Neuronal stem cell (in vitro differentiated cells): ENCODE results near the gene TBRG4.
A peak's percentile ranks its signal among the peaks of the same experiment; 100 is the strongest.

Experiments
- DNase-seq: peaks from one replicate; pipeline ENCODE4 v3.0.0-alpha.2; 2013; ENCODE audit warnings: low spot score
- H2AFZ ChIP-seq: one replicate; pipeline ENCODE4 v1.6.1; 2013; ENCODE audit warnings: mild to moderate bottlenecking, low read length, inconsistent platforms
- H2AK5ac ChIP-seq: 2 replicates; pipeline ENCODE4 v1.6.1; 2013; ENCODE audit warnings: low read depth, mild to moderate bottlenecking, inconsistent platforms, low read length, moderate library complexity, mixed read lengths
- H2BK120ac ChIP-seq: 2 replicates; pipeline ENCODE4 v1.6.1; 2013; ENCODE audit warnings: low read depth, mild to moderate bottlenecking, inconsistent platforms, low read length, moderate library complexity, mixed read lengths
- H2BK12ac ChIP-seq: one replicate; pipeline ENCODE4 v1.6.1; 2013; ENCODE audit warnings: low read length, inconsistent platforms
- H2BK15ac ChIP-seq: 2 replicates; pipeline ENCODE4 v1.6.1; 2013; ENCODE audit warnings: mild to moderate bottlenecking, low read length, inconsistent platforms, mixed read lengths
- H2BK5ac ChIP-seq: one replicate; pipeline ENCODE4 v1.6.1; 2013; ENCODE audit warnings: inconsistent platforms, mild to moderate bottlenecking, low read length, moderate library complexity
- H3K14ac ChIP-seq: one replicate; pipeline ENCODE4 v1.6.1; 2013; ENCODE audit warnings: low read length, inconsistent platforms
- H3K18ac ChIP-seq: 2 replicates; pipeline ENCODE4 v1.6.1; 2013; ENCODE audit warnings: low read length, inconsistent platforms
- H3K23ac ChIP-seq: 2 replicates; pipeline ENCODE4 v1.6.1; 2013; ENCODE audit warnings: low read depth, mild to moderate bottlenecking, mixed read lengths, low read length, inconsistent platforms; ENCODE audit not compliant: poor library complexity
- H3K27ac ChIP-seq: replicated peaks from 3 replicates; pipeline ENCODE4 v1.5.1; 2013; ENCODE audit warnings: low read length, inconsistent platforms
- H3K27me3 ChIP-seq, 3 experiments: 2 replicates each; pipeline ENCODE4 v1.6.1; 2013; ENCODE audit warnings: low read length in 3 of 3, mild to moderate bottlenecking in 2 of 3, inconsistent platforms in 1 of 3, low read depth in 1 of 3, mixed read lengths in 1 of 3, moderate library complexity in 1 of 3; ENCODE audit not compliant: control insufficient read depth in 3 of 3, insufficient read depth in 3 of 3
- H3K36me3 ChIP-seq, 2 donors: replicated peaks in 1 of 2; 2 replicates each; pipeline ENCODE4 v1.6.1; 2013; ENCODE audit warnings: low read length in 2 of 2; ENCODE audit not compliant: control insufficient read depth in 2 of 2, insufficient read depth in 2 of 2
- H3K4ac ChIP-seq: 2 replicates; pipeline ENCODE4 v1.6.1; 2013; ENCODE audit warnings: inconsistent platforms, mild to moderate bottlenecking, low read length, moderate library complexity
- H3K4me1 ChIP-seq, 2 donors: 1 replicate in 1 of 2; 2 replicates in 1 of 2; pipeline ENCODE4 v1.6.1; 2013; ENCODE audit warnings: low read length in 2 of 2, low read depth in 1 of 2; ENCODE audit not compliant: control insufficient read depth in 2 of 2, insufficient read depth in 1 of 2
- H3K4me2 ChIP-seq: one replicate; pipeline ENCODE4 v1.6.1; 2013; ENCODE audit warnings: mild to moderate bottlenecking, low read length, inconsistent platforms; ENCODE audit not compliant: insufficient read depth, poor library complexity, severe bottlenecking
- H3K4me3 ChIP-seq, 2 donors: 2 replicates each; pipeline ENCODE4 v1.5.1; 2013; ENCODE audit warnings: low read length in 2 of 2, mild to moderate bottlenecking in 2 of 2, inconsistent platforms in 1 of 2, moderate library complexity in 1 of 2
- H3K79me1 ChIP-seq: one replicate; pipeline ENCODE4 v1.6.1; 2013; ENCODE audit warnings: low read depth, mild to moderate bottlenecking, inconsistent platforms, low read length, moderate library complexity
- H3K9ac ChIP-seq: one replicate; pipeline ENCODE4 v1.6.1; 2013; ENCODE audit warnings: mild to moderate bottlenecking, low read depth, low read length, inconsistent platforms; ENCODE audit not compliant: poor library complexity
- H3K9me3 ChIP-seq, 2 donors: replicated peaks in 1 of 2; 2 replicates each; pipeline versions ENCODE3 to v1.6.1; 2013; ENCODE audit warnings: low read length in 2 of 2, mild to moderate bottlenecking in 2 of 2, inconsistent platforms in 1 of 2, low read depth in 1 of 2, mixed read lengths in 1 of 2, moderate library complexity in 1 of 2; ENCODE audit not compliant: control insufficient read depth in 2 of 2, insufficient read depth in 1 of 2
- H4K8ac ChIP-seq: one replicate; pipeline ENCODE4 v1.6.1; 2013; ENCODE audit warnings: low read depth, mild to moderate bottlenecking, inconsistent platforms, low read length, moderate library complexity
- H4K91ac ChIP-seq: one replicate; pipeline ENCODE4 v1.6.1; 2013; ENCODE audit warnings: low read length, low read depth, mild to moderate bottlenecking, inconsistent platforms; ENCODE audit not compliant: poor library complexity
- WGBS, 2 donors: extraction: QIAGEN DNeasy Blood & Tissue Kit; methylation state at CpG; one replicate each; pipeline ENCODE4 v1.1.7; 2013; ENCODE audit warnings: missing lambda C conversion rate in 2 of 2, mixed read lengths in 1 of 2; ENCODE audit not compliant: insufficient read length in 2 of 2, insufficient replicate concordance in 1 of 2; ENCODE audit errors: extremely low coverage in 2 of 2; 5-methylcytosine and 5-hydroxymethylcytosine counted together

Gene TBRG4

DNA sequence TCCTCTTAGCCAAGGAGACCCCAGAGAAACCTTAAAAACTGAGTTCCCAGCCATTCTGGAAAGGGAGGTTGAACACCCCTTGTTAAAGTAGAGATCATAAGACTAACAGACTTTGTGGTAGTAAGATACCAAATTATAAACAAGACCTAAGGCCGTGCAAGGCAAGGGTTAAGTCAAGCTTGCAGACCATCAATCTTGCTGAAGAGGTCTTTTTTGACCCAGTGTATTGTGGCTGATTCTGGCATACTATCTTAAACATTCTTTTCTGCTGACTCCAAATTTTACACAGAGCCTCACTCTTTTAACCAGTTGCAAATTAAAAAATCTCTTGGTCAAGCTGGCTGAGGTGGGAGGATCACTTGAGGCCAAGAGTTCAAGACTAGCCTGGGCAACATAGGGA is 1.2 kb upstream of the TBRG4 start:
- H3K4me2 ChIP-seq = no peak overlapping the region
- no peak overlapping the region for H4K8ac ChIP-seq
- no peak overlapping the region for H2BK12ac ChIP-seq
- WGBS, 2 donors = no CpG with 5 or more reads among the region's 1 CpG
- H3K36me3 ChIP-seq = peaks cover 12 to 22% of the 10 kb centered on the region in 2 donors
- no peak overlapping the region for H2BK120ac ChIP-seq
- H3K14ac ChIP-seq = no peak overlapping the region
- H3K4ac ChIP-seq = no peak overlapping the region
- no peak for DNase-seq
- peaks cover 0 to 2% of the 10 kb centered on the region in 2 donors for H3K4me1 ChIP-seq
- H4K91ac ChIP-seq = no peak overlapping the region
- H3K79me1 ChIP-seq = peaks cover 3% of the 10 kb centered on the region
- no peak overlapping the region for H3K9ac ChIP-seq
- H3K27me3 ChIP-seq = peaks cover 0 to 6% (median 3%) of the 10 kb centered on the region in 3 experiments
- peak overlapping the region in 1 of 2 donors; percentile 91 for H3K4me3 ChIP-seq
- H3K18ac ChIP-seq = no peak overlapping the region
- no peak overlapping the region for H3K27ac ChIP-seq
- no peak overlapping the region for H3K23ac ChIP-seq
- no peaks in the 10 kb centered on the region for H3K9me3 ChIP-seq
- no peak overlapping the region for H2AFZ ChIP-seq
- H2BK15ac ChIP-seq = no peak overlapping the region
- H2AK5ac ChIP-seq = no peak overlapping the region
- no peak overlapping the region for H2BK5ac ChIP-seq

DNA sequence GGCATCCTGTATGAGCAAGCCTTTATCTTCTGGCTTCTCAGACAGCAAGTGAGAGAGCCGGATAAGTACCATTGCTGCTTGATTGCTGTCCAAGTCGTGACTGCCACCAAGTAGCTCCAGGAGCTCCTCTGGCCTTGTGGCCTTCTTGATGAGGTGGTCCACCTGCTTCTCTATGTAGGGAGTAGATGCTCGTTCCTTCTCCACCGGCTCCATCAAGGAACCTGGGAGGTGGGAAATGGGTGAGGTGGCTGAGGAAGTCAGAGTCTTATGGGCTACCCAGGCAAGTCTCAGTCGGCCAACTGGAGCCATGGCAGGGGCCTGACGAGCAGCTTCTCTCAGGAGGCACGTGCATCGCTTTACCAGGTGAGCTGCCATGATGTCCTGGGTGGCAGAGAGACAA is 2.6 kb downstream of the TBRG4 start:
- Histone ChIP-seq H3K23ac (no peak overlapping the region), H3K14ac (no peak overlapping the region), H2AK5ac (no peak overlapping the region), H4K91ac (no peak overlapping the region), H3K36me3 (peaks cover 45 to 60% of the 10 kb centered on the region in 2 donors), H3K9me3 (no peaks in the 10 kb centered on the region), H3K4me3 (no peak overlapping the region), H3K79me1 (peaks cover 3% of the 10 kb centered on the region), H2BK120ac (no peak overlapping the region), H2BK15ac (no peak overlapping the region), H2BK5ac (no peak overlapping the region), H2BK12ac (no peak overlapping the region), H4K8ac (no peak overlapping the region), H3K27me3 (peaks cover 0 to 3% (median 0%) of the 10 kb centered on the region in 3 experiments), H3K4ac (no peak overlapping the region), H3K4me2 (no peak overlapping the region), H3K27ac (no peak overlapping the region), H2AFZ (no peak overlapping the region), H3K4me1 (peaks cover 0 to 2% of the 10 kb centered on the region in 2 donors), H3K9ac (no peak overlapping the region), H3K18ac (no peak overlapping the region)
- no peak for DNase-seq
- WGBS, 2 donors = no CpG with 5 or more reads among the region's 8 CpGs

- no CpG with 5 or more reads among the region's 3 CpGs for WGBS, 2 donors
- Histone ChIP-seq H3K4me1 (peaks cover 0 to 2% of the 10 kb centered on the region in 2 donors), H3K36me3 (peaks cover 59 to 75% of the 10 kb centered on the region in 2 donors), H2BK15ac (no peak overlapping the region), H3K27ac (no peak overlapping the region), H3K23ac (no peak overlapping the region), H2BK5ac (no peak overlapping the region), H3K4me2 (no peak overlapping the region), H2AFZ (no peak overlapping the region), H3K27me3 (peaks cover 0 to 3% (median 0%) of the 10 kb centered on the region in 3 experiments), H2BK120ac (no peak overlapping the region), H3K4ac (no peak overlapping the region), H2AK5ac (no peak overlapping the region), H3K9ac (no peak overlapping the region), H2BK12ac (no peak overlapping the region), H3K18ac (no peak overlapping the region), H4K8ac (no peak overlapping the region), H3K79me1 (peaks cover 5% of the 10 kb centered on the region), H3K9me3 (no peaks in the 10 kb centered on the region), H4K91ac (no peak overlapping the region), H3K4me3 (no peak overlapping the region), H3K14ac (no peak overlapping the region)
- no peak for DNase-seq
Observed at GRCh38 chr7:45107356-45107755, 4.1 kb downstream of the TBRG4 start.

DNA sequence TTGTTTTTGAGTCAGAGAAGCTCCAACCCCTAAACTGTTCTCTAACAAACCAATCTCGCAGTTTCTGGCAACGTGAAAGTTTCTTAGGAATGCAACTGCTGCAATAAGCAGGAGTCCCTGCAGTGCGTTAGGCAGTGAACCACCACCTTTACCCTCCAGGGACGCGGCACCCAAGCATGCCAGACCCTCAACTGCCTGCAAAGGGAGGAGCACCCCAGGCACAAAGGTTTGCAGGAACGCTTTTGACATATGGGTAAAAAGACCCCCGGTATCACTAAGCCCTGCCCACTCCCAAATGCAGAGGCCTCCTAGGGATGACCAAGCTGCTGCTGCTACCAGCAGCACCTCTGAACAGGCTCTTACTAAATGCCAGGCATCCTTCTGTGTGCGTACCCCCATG is 4.7 kb downstream of the TBRG4 start:
- H3K9me3 ChIP-seq = no peaks in the 10 kb centered on the region
- no peak overlapping the region for H3K4me2 ChIP-seq
- no peak overlapping the region for H4K8ac ChIP-seq
- H3K9ac ChIP-seq = no peak overlapping the region
- peaks cover 0 to 3% (median 0%) of the 10 kb centered on the region in 3 experiments for H3K27me3 ChIP-seq
- H2BK5ac ChIP-seq = no peak overlapping the region
- no peak overlapping the region for H2AFZ ChIP-seq
- H3K4me3 ChIP-seq = no peak overlapping the region
- peaks cover 64 to 80% of the 10 kb centered on the region in 2 donors for H3K36me3 ChIP-seq
- H3K14ac ChIP-seq = no peak overlapping the region
- no peak overlapping the region for H3K27ac ChIP-seq
- peaks cover 5% of the 10 kb centered on the region for H3K79me1 ChIP-seq
- no peak overlapping the region for H2BK120ac ChIP-seq
- peaks cover 0 to 2% of the 10 kb centered on the region in 2 donors for H3K4me1 ChIP-seq
- DNase-seq = no peak
- no CpG with 5 or more reads among the region's 8 CpGs for WGBS, 2 donors
- H4K91ac ChIP-seq = no peak overlapping the region
- no peak overlapping the region for H3K4ac ChIP-seq
- no peak overlapping the region for H2BK15ac ChIP-seq
- H2AK5ac ChIP-seq = no peak overlapping the region
- H3K23ac ChIP-seq = no peak overlapping the region
- H3K18ac ChIP-seq = no peak overlapping the region
- no peak overlapping the region for H2BK12ac ChIP-seq
